GM19328 (cell line): ENCODE data around the gene TRIM14.
"Not testable (repeated sequence)": the region's sequence is repeated elsewhere in the genome, so short reads cannot be mapped to it uniquely, and the experiment has no call there.

Experiments used
- ATAC-seq: cut with Tn5 transposase; IDR thresholded peaks from one replicate; pipeline ENCODE4 v1.9.1; 2021; ENCODE audit warnings: mild to moderate bottlenecking, moderate library complexity; ENCODE audit not compliant: unreplicated experiment

The TRIM14 gene

GRCh38 chr9:98083566-98084183 is 35.3 kb downstream of the TRIM14 start:
- ATAC-seq, result no peak

GRCh38 chr9:98083061-98083501 is 35.9 kb downstream of the TRIM14 start:
- no peak for ATAC-seq

GRCh38 chr9:98081477-98082219 is 37.4 kb downstream of the TRIM14 start:
- no peak for ATAC-seq

GRCh38 chr9:98080780-98081179 is 38.2 kb downstream of the TRIM14 start:
- no peak for ATAC-seq

GRCh38 chr9:98080326-98080725 is 38.7 kb downstream of the TRIM14 start:
- no peak for ATAC-seq

GRCh38 chr9:98078895-98079294 is 40.1 kb downstream of the TRIM14 start:
- ATAC-seq, result no peak

GRCh38 chr9:98076514-98076890 is 42.5 kb downstream of the TRIM14 start:
- not testable (repeated sequence) for ATAC-seq

GRCh38 chr9:98075332-98075805 is 43.7 kb downstream of the TRIM14 start:
- ATAC-seq, result no peak

GRCh38 chr9:98074115-98074990 is 44.7 kb downstream of the TRIM14 start:
- no peak for ATAC-seq

GRCh38 chr9:98071737-98072136 is 47.3 kb downstream of the TRIM14 start:
- ATAC-seq, result no peak

- ATAC-seq, result no peak
These were observed 48.3 kb downstream of the TRIM14 start for GRCh38 chr9:98070704-98071103.

- no peak for ATAC-seq
These were observed 49.5 kb downstream of the TRIM14 start for GRCh38 chr9:98069551-98069950.

- no peak for ATAC-seq
These were observed 51.8 kb downstream of the TRIM14 start for GRCh38 chr9:98067184-98067583.

- ATAC-seq, result no peak
These were observed 52.8 kb downstream of the TRIM14 start for GRCh38 chr9:98066235-98066634.

- ATAC-seq, result no peak
These were observed 54.2 kb downstream of the TRIM14 start for GRCh38 chr9:98064623-98065392.

GRCh38 chr9:98062161-98062560 is 56.9 kb downstream of the TRIM14 start:
- ATAC-seq, result no peak

- no peak for ATAC-seq
These were observed 61.8 kb downstream of the TRIM14 start for GRCh38 chr9:98057138-98057799.

- ATAC-seq, result peak; percentile 95
These were observed 62.5 kb downstream of the TRIM14 start, which contains the start of gene NANS for GRCh38 chr9:98056269-98057137. TSS of gene NANS (plus strand) at chr9:98056732. CDS start at chr9:98056809, 77 bp downstream.

GRCh38 chr9:98054376-98054951 is 64.6 kb downstream of the TRIM14 start:
- no peak for ATAC-seq
